ENCODE data around the gene CLEC4F.
A peak's percentile ranks its signal among the peaks of the same experiment; 100 is the strongest.

CLEC4F gene

DNA sequence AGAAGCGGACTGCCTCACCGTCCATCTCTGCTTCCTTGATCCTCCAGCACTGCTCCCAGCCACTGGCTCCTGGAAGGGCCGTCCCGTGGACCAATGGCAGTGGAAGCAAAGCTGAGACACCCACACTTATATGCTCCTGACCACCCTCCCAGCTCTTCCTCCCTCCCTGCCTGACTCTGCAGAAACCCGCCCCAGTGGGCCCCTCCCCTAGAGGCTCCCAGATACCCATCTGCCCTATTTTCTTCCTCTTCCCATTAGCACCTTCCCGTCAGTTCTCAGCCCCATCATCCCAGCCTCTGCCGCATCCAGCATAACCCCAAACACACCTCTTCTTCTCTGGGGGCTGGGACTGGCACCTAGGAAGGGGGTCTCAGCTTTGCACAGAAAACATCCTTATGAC, at the start of gene CLEC4F:
Gene CLEC4F (minus strand): TSS at position 101 of the 400 bp plus-strand sequence. CDS start 76 bp downstream, at position 25.
- DNase-seq, result no peak

DNA sequence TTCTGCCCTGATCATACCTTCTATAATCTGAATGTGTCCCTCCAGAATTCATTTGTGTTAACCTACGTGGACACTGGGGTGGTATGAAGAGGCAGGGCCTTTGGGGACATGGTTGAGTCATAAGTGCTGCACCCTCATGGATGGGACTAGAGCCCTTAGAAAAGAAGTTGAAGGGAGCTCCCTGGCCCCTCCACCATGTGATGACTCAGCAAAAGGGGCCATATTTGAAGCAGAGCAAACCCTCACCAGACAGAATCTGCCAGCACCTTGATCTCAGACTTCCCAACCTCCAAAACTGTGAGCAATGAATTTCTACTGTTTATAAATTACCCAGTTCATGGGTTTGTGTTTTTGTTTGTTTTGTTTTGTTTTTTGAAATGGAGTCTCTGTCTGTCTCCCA, 48.6 kb upstream of the CLEC4F start:
- DNase-seq, result no peak

DNA sequence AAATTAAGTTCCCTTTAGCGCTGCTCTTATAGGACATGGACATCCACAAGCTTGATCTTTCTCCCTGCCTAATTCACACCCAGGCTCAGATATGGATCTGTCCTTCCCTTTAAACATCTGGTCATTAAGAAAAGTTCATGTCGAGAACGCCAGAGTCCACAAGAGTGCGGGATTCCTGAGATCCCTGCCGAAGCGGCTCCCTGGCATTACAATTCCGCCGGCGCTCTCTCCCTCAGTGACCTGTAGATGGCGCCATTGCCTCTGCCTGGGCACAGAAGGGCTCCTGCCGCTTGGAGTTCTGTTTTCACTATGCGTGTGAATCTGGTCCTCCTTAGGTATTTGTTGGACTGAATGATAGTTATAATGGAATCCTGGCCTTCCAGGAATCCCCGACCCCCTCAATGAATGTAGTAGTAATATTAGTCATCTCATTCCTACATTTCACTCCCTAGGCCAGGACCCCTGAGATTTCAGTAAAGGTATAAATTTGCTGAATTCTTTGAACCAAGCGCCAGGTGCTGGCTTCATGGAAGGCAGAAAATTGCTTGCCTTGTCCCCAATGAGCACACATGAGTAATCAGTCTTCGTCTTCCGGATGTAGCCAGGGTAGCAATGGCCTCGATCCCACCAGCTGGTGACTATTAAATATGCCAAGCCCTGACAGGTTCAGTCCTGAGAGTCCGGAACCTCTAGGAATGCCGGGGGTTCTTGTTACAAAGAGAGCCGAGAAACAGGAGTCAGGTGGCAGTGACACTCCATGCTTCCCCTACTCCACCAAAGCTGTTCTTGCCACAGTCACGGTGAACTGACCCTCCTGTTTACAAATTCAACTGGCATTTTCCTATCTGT, 41.6 kb upstream of the CLEC4F start:
- DNase-seq, result peak; percentile 64 to 73

DNA sequence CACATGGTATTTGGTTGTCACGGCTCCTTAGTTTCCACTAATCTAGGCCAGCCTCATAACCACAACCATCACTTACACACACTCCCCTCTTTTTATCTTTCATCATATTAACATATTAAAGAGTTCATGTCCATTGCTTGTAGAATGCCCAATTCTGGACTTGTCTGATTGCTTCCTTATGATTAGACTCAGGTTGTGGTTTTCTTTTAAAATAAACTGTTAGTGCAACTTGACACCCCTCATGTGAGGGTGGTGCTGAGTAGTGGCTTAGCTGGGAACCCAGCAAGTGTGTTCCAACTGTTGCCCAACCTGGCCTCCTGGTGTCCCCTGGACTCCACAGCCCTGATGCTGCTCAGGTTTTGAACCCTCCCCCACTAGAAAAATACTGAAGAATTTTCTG, 35.3 kb upstream of the CLEC4F start:
- no peak for DNase-seq

DNA sequence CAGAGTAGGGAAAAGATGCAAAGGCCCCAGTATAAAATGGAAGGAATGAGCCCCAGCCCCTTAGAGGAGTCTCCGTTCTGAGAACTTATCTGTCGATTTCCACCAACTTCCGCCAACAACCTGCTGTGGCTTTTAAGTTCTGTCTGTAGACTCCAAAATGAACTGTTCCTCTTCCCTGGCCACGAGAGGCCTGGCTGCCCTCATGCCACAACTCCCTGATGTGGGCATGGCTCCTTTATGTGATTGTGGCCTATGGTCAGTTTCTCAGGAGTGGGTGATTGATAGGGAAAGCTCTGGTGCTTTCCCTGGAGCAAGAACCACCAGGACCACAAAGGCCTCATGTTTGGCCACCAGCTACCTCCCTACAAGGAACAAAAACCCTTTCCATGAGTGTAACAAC, 34.0 kb upstream of the CLEC4F start:
- DNase-seq, result peak in 1 of 2 donors; percentile 16

- no peak for DNase-seq
Observed at GRCh38 chr2:70852824-70853223, 32.4 kb upstream of the CLEC4F start.

GRCh38 chr2:70851704-70852103, 31.3 kb upstream of the CLEC4F start:
- no peak for DNase-seq

GRCh38 chr2:70850925-70851324, 30.5 kb upstream of the CLEC4F start:
- DNase-seq, result peak; percentile 12 to 88

- no peak for DNase-seq
Observed at GRCh38 chr2:70842401-70842800, 22.0 kb upstream of the CLEC4F start.

- DNase-seq, result no peak
Observed at GRCh38 chr2:70837980-70838925, 17.9 kb upstream of the CLEC4F start.

DNA sequence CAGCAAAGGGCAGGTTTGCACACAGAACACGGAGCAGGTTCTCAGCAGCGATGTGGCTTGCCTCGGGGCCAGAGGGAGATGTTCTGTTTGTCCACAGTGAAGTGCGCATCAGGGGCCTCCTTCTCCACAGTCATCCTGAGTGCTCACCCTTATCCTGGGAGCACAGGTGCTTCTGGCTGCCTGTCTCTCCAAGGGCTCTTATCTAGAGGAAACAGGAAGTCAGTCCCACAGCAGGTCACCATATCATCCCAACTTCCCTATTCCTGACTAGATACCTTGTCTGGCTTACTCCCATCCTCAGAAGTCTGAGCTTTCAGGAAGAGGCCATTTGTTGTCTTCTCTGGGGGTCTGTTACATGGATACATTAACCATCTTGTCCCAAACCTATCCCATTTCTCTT, 15.2 kb upstream of the CLEC4F start, which contains the start of gene CD207:
Gene CD207 (minus strand): TSS at position 174 of the 400 bp plus-strand sequence. CDS start 40 bp downstream, at position 134.
- no peak for DNase-seq

DNA sequence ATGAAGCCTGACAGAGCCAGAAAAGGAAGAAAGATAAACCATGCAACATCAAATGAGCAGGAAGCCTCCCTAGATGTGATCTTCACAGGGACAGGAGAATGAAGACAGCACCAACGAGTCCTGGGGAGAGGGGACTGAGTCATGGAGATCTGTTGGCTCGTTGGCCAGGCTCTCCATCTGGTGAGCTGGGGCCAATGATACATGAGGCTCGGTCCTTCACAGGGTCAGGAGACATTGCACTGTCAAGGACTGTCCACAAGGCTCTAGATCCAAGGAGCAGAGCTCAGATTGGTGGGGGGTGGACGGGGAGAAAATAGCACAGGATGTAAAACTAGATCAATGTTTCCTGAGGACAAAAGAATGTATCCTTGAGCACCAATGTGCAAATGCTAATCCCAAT, 14.5 kb upstream of the CLEC4F start:
- no peak for DNase-seq

DNA sequence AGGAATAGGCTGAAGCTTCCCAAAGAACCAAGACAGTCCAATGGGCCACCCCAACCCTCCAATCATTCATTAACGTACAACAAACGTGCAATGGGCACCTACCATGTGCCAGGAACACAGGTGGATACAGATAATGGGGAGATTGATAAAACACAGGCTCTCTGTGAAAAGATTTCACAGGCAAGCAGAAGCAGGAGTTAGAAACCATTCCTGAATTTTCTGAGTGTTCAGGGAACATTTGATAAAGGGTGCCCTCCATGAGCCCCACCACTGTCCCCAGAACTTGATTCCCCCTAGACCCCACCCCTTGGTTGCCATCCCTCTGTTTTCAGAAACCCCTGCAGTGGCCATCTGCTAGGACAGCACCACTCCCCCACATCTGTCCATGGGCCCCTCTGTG, 13.7 kb upstream of the CLEC4F start:
- no peak for DNase-seq

GRCh38 chr2:70833246-70833645, 12.8 kb upstream of the CLEC4F start:
- DNase-seq, result no peak

DNA sequence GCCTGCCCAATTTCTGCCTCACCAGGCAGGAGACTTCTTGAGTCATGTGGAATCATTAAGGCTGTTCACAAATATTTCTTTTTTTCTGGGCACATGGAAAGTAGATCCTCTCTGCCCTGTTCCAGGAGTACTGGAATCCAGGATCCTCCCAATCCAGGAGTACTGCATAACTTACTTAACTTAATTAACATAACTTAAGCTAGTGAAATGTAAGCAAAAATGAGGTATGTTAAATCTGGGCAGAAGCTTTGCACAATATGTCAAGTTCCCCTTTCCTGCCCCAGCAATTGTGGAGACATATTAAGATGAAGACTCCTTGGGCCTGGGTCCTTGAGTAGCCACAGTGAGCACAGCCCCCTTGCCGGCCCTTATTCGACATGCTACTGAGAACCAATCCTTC, 12.0 kb upstream of the CLEC4F start:
- DNase-seq, result no peak

DNA sequence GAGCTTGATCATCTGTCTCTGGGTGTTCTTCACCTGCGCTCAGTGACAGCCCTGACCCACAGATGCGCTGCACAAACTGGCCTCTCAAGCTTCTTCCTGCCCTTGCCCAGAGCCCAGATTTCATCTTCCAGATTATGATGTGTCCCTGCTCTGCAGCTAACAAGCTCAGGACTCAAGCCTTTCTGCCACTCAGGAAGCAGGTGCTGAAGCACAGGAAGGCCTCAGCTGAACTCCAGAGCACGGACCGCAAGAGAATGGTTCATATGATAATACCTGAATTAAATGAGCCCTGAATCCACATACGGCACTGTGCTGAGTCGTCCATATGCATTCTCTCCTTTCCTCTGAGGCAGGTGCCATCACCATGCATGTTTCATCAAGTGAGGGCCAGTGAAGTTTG, 11.5 kb upstream of the CLEC4F start:
- no peak for DNase-seq

GRCh38 chr2:70830366-70830765, 10.0 kb upstream of the CLEC4F start:
- no peak for DNase-seq

- no peak for DNase-seq
Observed at GRCh38 chr2:70829916-70830315, 9.5 kb upstream of the CLEC4F start.

GRCh38 chr2:70828914-70829824, 8.8 kb upstream of the CLEC4F start:
- no peak for DNase-seq

GRCh38 chr2:70828115-70828514, 7.7 kb upstream of the CLEC4F start:
- no peak for DNase-seq

GRCh38 chr2:70827388-70827787, 7.0 kb upstream of the CLEC4F start:
- DNase-seq, result no peak

GRCh38 chr2:70826696-70827350, 6.4 kb upstream of the CLEC4F start:
- no peak for DNase-seq
